SJSA1 (cell line): ENCODE measurements around the gene TGFA. TPM values are rescaled to one million over a fixed set of nuclear protein-coding genes. Genes with fewer than 3 reads are reported as not detected.
A peak's percentile ranks its signal among the peaks of the same experiment; 100 is the strongest.

Source experiments
- DNase-seq, 2 experiments: peaks; one replicate each; pipeline ENCODE4 v3.0.0-alpha.2; 2015 to 2020; ENCODE audit warnings: low spot score in 2 of 2, low read depth in 1 of 2
- H3K27ac ChIP-seq: fragments of 250-450 bp; sonication (Bioruptor Pico); 2 replicates; pipeline ENCODE4 v1.5.1; 2020; ENCODE audit warnings: mild to moderate bottlenecking, moderate library complexity
- H3K27me3 ChIP-seq: fragments of 250-450 bp; sonication (Bioruptor Pico); replicated peaks from 2 replicates; pipeline ENCODE4 v1.5.1; 2020; ENCODE audit warnings: mild to moderate bottlenecking, moderate library complexity
- H3K36me3 ChIP-seq: fragments of 250-450 bp; sonication (Bioruptor Pico); 2 replicates; pipeline ENCODE4 v1.5.1; 2020; ENCODE audit warnings: mild to moderate bottlenecking
- H3K4me1 ChIP-seq: fragments of 250-450 bp; sonication (Bioruptor Pico); replicated peaks from 2 replicates; pipeline ENCODE4 v1.6.1; 2021; ENCODE audit warnings: mild to moderate bottlenecking
- H3K4me3 ChIP-seq: fragments of 250-450 bp; sonication (Bioruptor Pico); 2 replicates; pipeline ENCODE4 v1.5.1; 2020; ENCODE audit warnings: mild to moderate bottlenecking
- H3K9me3 ChIP-seq: fragments of 250-450 bp; sonication (Bioruptor Pico); replicated peaks from 2 replicates; pipeline ENCODE4 v1.5.1; 2020; ENCODE audit warnings: mild to moderate bottlenecking
- total RNA-seq: library from RNA; depleted of rRNA; stranded (reverse); fragments of >200 nt; shearing (Covaris generic); gene quantifications from 2 replicates; pipeline ENCODE4 v1.2.3, GENCODE V29; 2014

Gene TGFA
- total RNA-seq, 1 experiment from 2014 or later = 0.42 TPM

GRCh38 chr2:70525032-70525431 is 28.6 kb downstream of the TGFA start:
- Histone ChIP-seq H3K9me3 (no peaks in the 10 kb centered on the region), H3K4me3 (no peak overlapping the region), H3K4me1 (peaks cover 19% of the 10 kb centered on the region), H3K27ac (0 out of 2 replicates have a peak overlapping the region, but pooled peaks have one; percentile 4), H3K36me3 (no peaks in the 10 kb centered on the region), H3K27me3 (0 out of 2 replicates have a peak, but pooled peaks cover 2% of the 10 kb centered on the region)
- DNase-seq = no peak

GRCh38 chr2:70523996-70524965 is 29.3 kb downstream of the TGFA start:
- DNase-seq = peak; percentile 24 to 55

DNA sequence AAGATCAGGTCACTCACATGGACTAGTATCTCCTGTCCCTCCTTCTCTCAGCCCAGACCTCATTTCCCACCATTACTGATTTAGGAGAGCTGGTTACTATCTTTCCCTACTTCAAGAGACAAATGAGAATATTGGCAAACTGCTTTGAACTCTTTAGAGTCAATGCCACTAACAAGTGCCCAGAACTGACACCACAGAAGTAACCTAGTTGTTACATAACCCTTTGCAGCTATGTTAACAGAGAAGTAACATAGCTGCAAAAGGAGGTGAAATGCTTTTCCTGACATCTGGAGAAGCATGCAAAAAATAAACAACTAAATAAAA is 30.0 kb downstream of the TGFA start:
- Histone ChIP-seq H3K4me3 (no peak overlapping the region), H3K9me3 (no peaks in the 10 kb centered on the region), H3K4me1 (peaks cover 19% of the 10 kb centered on the region), H3K27me3 (0 out of 2 replicates have a peak, but pooled peaks cover 2% of the 10 kb centered on the region), H3K36me3 (no peaks in the 10 kb centered on the region), H3K27ac (no peak overlapping the region)
- no peak for DNase-seq

More at GRCh38 chr2:70523996-70524965, 29.3 kb downstream of the TGFA start:
- H3K4me1 ChIP-seq = peaks cover 19% of the 10 kb centered on the region
- no peak overlapping the region for H3K4me3 ChIP-seq
- H3K27me3 ChIP-seq = 0 out of 2 replicates have a peak, but pooled peaks cover 2% of the 10 kb centered on the region
- no peaks in the 10 kb centered on the region for H3K9me3 ChIP-seq
- no peaks in the 10 kb centered on the region for H3K36me3 ChIP-seq
- peak overlapping the region; percentile 30; the same call in 1 of the 2 replicates for H3K27ac ChIP-seq

- H3K4me3 ChIP-seq = no peak overlapping the region
- no peak overlapping the region for H3K27ac ChIP-seq
- H3K36me3 ChIP-seq = no peaks in the 10 kb centered on the region
- H3K27me3 ChIP-seq = 0 out of 2 replicates have a peak, but pooled peaks cover 2% of the 10 kb centered on the region
- no peaks in the 10 kb centered on the region for H3K9me3 ChIP-seq
- peaks cover 19% of the 10 kb centered on the region for H3K4me1 ChIP-seq
- DNase-seq = no peak
Observed at GRCh38 chr2:70522627-70523026, 31.0 kb downstream of the TGFA start.

DNA sequence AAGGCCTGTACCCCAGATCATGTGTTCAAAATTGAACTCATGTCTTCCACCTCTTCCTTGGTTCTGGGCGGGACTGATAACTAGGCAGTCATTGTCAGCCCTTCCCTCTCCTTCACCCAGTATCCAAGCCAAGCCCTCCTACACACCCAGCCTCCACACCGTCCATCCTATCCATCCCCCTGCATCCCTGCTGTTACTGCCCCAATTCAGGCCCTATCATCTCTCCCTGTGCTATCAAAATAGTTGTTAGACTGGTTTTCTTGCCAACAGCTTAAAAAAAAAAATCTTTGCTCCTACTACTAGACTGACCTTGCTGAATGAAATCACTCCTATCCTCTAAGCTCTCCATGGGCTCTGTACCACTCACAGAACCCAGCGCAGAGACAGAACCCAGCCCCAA is 32.8 kb downstream of the TGFA start:
- no peak for DNase-seq
- Histone ChIP-seq H3K4me1 (peaks cover 19% of the 10 kb centered on the region), H3K27ac (no peak overlapping the region), H3K9me3 (no peaks in the 10 kb centered on the region), H3K36me3 (no peaks in the 10 kb centered on the region), H3K27me3 (no peaks in the 10 kb centered on the region), H3K4me3 (no peak overlapping the region)

GRCh38 chr2:70519453-70519852 is 34.2 kb downstream of the TGFA start:
- no peak for DNase-seq
- H3K27me3 ChIP-seq = no peaks in the 10 kb centered on the region

GRCh38 chr2:70518557-70518956 is 35.1 kb downstream of the TGFA start:
- Histone ChIP-seq H3K27me3 (no peaks in the 10 kb centered on the region), H3K4me3 (no peak overlapping the region), H3K36me3 (no peaks in the 10 kb centered on the region), H3K27ac (no peak overlapping the region), H3K9me3 (no peaks in the 10 kb centered on the region), H3K4me1 (peaks cover 2% of the 10 kb centered on the region)
- no peak for DNase-seq

More at GRCh38 chr2:70519453-70519852, 34.2 kb downstream of the TGFA start:
- H3K4me3 ChIP-seq = no peak overlapping the region
- H3K27ac ChIP-seq = no peak overlapping the region
- no peaks in the 10 kb centered on the region for H3K9me3 ChIP-seq
- peaks cover 11% of the 10 kb centered on the region for H3K4me1 ChIP-seq
- no peaks in the 10 kb centered on the region for H3K36me3 ChIP-seq

- Histone ChIP-seq H3K4me1 (no peaks in the 10 kb centered on the region), H3K36me3 (no peaks in the 10 kb centered on the region), H3K9me3 (no peaks in the 10 kb centered on the region), H3K27me3 (no peaks in the 10 kb centered on the region), H3K27ac (no peak overlapping the region), H3K4me3 (no peak overlapping the region)
- no peak for DNase-seq
Observed at GRCh38 chr2:70517804-70518203, 35.8 kb downstream of the TGFA start.

DNA sequence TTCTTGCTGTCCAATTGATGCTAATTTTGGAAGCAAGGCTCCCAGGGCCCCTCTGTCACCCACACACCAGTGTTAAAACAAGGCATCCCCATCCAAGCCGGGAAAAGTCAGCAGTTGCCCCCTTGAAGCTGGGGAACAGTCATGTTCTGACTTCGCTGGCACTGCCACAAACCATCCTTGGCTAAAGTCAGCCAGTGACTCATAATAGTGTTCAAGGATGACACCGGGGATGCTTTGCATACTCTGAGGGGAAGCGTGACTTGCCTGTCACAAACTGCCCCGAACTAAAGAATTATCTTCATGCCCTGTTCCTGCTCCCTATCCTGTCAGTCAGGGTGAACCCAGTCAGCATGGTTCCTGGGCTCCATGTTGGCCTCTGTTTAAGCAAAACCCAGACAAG is 37.0 kb downstream of the TGFA start:
- H3K9me3 ChIP-seq = no peaks in the 10 kb centered on the region
- no peak overlapping the region for H3K4me3 ChIP-seq
- H3K36me3 ChIP-seq = no peaks in the 10 kb centered on the region
- H3K27ac ChIP-seq = no peak overlapping the region
- DNase-seq = no peak
- H3K4me1 ChIP-seq = no peaks in the 10 kb centered on the region
- H3K27me3 ChIP-seq = no peaks in the 10 kb centered on the region

DNA sequence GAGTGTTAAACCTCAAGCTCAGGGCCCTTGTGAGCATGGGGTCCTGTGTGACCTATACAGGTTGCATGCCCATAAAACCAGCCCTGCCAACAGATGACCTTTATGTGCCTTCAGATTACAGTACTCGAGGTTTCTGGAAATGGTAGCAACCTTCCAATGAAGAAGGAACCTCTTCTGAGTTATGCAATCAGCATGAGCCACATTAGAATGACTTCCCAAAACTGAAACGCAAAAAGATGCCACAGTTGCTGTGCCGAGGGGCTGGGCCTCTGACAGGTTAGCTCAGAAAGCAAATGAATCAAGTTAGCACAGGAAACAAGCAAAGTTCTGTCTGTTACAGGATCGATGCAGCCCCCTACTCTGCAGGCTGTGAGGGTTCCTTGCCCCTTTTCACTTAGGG is 37.7 kb downstream of the TGFA start:
- DNase-seq = no peak
- H3K27ac ChIP-seq = no peak overlapping the region

DNA sequence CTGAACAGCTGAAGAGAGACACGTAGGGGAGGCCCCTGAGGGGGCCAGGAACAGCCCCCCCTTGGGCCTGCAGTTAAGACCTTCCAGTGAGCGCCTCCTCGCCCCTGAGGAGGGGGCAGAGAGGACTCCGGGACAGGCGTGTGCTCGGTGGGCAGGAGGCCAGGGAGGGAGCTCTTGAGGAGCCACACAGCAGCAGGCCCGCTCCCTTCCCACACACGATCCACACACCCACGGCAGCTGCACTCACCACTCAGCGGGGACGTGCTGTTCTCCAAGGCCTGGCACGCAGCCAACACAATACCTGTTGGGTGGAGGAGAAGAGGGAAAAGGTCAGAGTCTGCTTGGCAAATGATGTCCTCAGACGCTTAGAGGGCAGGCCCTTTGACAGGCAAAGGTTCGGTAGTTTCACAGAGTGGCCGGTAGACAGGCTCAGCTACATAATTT is 39.0 kb downstream of the TGFA start:
- Histone ChIP-seq H3K27ac (no peak overlapping the region), H3K9me3 (no peaks in the 10 kb centered on the region), H3K4me1 (no peaks in the 10 kb centered on the region), H3K27me3 (no peaks in the 10 kb centered on the region), H3K4me3 (no peak overlapping the region), H3K36me3 (no peaks in the 10 kb centered on the region)
- no peak for DNase-seq

More for the DNA sequence above, 37.7 kb downstream of the TGFA start:
- no peak overlapping the region for H3K4me3 ChIP-seq
- no peaks in the 10 kb centered on the region for H3K27me3 ChIP-seq
- H3K4me1 ChIP-seq = no peaks in the 10 kb centered on the region
- H3K36me3 ChIP-seq = no peaks in the 10 kb centered on the region
- no peaks in the 10 kb centered on the region for H3K9me3 ChIP-seq

- no peaks in the 10 kb centered on the region for H3K9me3 ChIP-seq
- H3K4me1 ChIP-seq = no peaks in the 10 kb centered on the region
- H3K27me3 ChIP-seq = no peaks in the 10 kb centered on the region
- no peak overlapping the region for H3K4me3 ChIP-seq
- no peak for DNase-seq
- H3K27ac ChIP-seq = no peak overlapping the region
- H3K36me3 ChIP-seq = no peaks in the 10 kb centered on the region
Observed at GRCh38 chr2:70513738-70514137, 39.9 kb downstream of the TGFA start.

DNA sequence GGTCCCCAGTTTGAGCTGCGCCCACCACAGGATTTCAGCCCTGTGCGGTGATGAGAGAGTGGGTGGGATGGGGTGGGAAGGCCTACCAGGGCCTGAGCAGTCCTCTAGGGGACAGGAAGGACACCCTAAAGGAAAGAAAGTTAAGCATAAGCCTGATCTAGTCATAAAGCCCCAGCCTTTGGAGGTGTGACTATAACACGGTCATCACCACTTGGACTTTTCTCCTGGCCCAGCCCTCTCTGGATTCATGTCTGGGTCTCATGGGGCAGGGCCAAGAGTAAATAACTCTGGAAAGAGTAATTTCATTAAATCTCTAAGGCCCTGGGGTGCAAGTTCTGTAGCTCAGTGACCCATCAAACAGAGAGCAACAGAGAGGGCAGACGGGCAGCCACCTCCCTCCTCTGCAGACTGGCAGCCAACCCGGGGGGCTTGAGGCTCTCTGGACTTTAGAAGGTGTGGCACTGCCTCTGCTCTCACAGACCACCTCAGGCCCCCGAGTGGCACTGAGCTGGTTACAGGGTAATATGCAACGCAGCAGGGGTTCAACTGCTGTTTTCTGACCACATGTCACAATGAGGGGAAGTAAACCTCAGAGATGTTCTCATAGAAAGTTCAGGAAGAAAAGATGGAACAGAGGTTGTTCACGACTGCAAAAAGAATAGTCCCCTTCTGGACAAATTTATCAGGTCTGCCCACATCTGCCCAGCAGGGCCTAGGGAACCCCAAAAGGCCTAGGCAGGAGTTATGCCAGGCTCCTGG is 41.5 kb downstream of the TGFA start:
- H3K9me3 ChIP-seq = no peaks in the 10 kb centered on the region
- H3K4me3 ChIP-seq = no peak overlapping the region
- H3K27ac ChIP-seq = no peak overlapping the region
- no peaks in the 10 kb centered on the region for H3K36me3 ChIP-seq
- H3K4me1 ChIP-seq = no peaks in the 10 kb centered on the region
- H3K27me3 ChIP-seq = no peaks in the 10 kb centered on the region; the same call in 1 of the 2 replicates
- no peak for DNase-seq

- Histone ChIP-seq H3K9me3 (no peaks in the 10 kb centered on the region; the same call in 1 of the 2 replicates), H3K4me3 (no peak overlapping the region), H3K36me3 (no peaks in the 10 kb centered on the region), H3K27me3 (peaks cover 2% of the 10 kb centered on the region; the same call in 1 of the 2 replicates), H3K4me1 (no peaks in the 10 kb centered on the region), H3K27ac (no peak overlapping the region)
- DNase-seq = no peak
Observed at GRCh38 chr2:70510313-70510712, 43.3 kb downstream of the TGFA start.
